ENCODE results near the gene COMP.

The COMP gene

DNA sequence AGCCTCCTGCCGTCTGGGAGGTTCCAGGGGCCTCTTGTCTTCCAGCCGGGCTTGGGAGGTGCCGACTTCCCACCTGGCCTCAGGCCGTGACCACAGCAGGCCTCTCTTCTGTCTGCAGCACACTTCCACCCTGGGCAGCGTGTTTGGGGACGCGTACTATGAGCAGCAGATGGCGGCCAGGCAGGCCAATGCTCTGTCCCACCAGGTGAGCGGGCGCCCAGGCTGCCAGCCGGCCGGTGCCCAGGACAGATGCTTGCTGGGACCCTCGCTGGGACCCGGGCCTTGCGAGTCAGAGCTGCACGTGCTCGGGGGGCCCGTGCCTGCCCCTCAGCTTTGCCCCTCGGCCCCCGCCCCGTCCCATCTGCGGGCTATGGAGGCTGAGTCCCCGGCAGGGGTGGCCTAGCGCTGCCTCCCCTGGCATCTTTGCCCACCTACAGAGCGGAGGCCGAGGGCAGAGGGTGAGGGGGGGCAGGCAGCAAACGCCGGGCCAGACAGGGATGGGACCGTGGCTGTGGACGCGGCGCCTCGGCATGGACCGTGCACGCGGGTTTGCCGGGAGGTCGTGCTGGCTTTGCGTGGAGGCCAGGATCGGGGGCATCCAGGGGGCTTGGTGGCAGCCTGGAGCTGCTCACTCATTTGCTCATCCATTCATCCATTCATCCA is 16.2 kb downstream of the COMP start:
- no peak for DNase-seq (ENCODE audit: low read depth, low spot score)
- in situ Hi-C loops (cut with HindIII; ENCODE audit: low sequenced_read_pairs) = no loop called here
- TF ChIP-seq, protein P1, sequence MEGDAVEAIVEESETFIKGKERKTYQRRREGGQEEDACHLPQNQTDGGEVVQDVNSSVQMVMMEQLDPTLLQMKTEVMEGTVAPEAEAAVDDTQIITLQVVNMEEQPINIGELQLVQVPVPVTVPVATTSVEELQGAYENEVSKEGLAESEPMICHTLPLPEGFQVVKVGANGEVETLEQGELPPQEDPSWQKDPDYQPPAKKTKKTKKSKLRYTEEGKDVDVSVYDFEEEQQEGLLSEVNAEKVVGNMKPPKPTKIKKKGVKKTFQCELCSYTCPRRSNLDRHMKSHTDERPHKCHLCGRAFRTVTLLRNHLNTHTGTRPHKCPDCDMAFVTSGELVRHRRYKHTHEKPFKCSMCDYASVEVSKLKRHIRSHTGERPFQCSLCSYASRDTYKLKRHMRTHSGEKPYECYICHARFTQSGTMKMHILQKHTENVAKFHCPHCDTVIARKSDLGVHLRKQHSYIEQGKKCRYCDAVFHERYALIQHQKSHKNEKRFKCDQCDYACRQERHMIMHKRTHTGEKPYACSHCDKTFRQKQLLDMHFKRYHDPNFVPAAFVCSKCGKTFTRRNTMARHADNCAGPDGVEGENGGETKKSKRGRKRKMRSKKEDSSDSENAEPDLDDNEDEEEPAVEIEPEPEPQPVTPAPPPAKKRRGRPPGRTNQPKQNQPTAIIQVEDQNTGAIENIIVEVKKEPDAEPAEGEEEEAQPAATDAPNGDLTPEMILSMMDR (IDR thresholded peaks at IDR 0.05; ENCODE audit: low read depth, low read length) = no peak
- H3K4me3 ChIP-seq (ENCODE audit: low read depth, low read length) = no peak overlapping the region

DNA sequence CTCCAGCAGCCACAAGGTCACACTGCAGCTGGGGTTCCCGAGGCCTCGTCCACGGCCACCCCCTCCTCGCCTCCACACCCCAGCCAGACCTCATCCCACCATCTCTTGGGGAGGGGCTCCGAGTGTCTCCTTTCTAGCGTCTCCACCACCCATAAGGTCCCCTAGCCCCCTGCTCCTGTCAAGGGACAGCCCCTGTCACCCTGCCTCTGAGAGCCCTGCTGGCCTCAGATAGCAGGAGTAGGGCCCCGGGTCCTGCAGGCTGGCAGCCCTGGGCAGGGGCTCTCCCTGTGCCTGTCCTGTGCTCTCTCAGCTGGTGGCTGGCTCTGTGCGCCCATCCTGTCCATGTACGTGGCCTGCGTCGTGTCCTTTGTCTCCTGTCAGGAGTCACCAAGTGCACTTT is 17.0 kb downstream of the COMP start:
- TF ChIP-seq, protein P1 (IDR thresholded peaks at IDR 0.05; ENCODE audit: low read depth, low read length) = no peak
- in situ Hi-C loops (cut with HindIII; ENCODE audit: low sequenced_read_pairs) = no loop called here
- DNase-seq (ENCODE audit: low read depth, low spot score) = no peak
- H3K4me3 ChIP-seq (ENCODE audit: low read depth, low read length) = no peak overlapping the region

DNA sequence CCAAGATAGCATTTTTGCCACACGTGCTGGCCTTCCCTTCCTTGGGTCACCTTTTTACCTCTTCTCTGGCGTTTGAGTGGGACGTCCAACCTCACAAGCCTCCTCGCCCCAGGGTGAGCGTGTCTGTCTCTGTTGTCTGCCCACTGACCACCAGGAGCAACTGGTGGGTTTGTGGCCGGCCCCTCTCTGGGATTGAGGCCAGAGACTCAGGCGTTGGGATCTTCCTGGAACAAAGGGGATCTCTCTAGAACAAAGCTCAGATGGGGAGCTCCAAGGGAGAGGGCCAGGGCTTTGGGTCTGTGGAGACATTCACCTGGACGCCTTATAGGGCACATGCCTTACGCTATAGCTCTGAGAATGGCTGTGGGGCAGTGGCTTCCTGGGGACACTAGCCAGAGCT is 17.4 kb downstream of the COMP start:
- no peak for DNase-seq (ENCODE audit: low read depth, low spot score)
- TF ChIP-seq, protein P1 (IDR thresholded peaks at IDR 0.05; ENCODE audit: low read depth, low read length) = no peak
- H3K4me3 ChIP-seq (ENCODE audit: low read depth, low read length) = no peak overlapping the region
- in situ Hi-C loops (cut with HindIII; ENCODE audit: low sequenced_read_pairs) = no loop called here

DNA sequence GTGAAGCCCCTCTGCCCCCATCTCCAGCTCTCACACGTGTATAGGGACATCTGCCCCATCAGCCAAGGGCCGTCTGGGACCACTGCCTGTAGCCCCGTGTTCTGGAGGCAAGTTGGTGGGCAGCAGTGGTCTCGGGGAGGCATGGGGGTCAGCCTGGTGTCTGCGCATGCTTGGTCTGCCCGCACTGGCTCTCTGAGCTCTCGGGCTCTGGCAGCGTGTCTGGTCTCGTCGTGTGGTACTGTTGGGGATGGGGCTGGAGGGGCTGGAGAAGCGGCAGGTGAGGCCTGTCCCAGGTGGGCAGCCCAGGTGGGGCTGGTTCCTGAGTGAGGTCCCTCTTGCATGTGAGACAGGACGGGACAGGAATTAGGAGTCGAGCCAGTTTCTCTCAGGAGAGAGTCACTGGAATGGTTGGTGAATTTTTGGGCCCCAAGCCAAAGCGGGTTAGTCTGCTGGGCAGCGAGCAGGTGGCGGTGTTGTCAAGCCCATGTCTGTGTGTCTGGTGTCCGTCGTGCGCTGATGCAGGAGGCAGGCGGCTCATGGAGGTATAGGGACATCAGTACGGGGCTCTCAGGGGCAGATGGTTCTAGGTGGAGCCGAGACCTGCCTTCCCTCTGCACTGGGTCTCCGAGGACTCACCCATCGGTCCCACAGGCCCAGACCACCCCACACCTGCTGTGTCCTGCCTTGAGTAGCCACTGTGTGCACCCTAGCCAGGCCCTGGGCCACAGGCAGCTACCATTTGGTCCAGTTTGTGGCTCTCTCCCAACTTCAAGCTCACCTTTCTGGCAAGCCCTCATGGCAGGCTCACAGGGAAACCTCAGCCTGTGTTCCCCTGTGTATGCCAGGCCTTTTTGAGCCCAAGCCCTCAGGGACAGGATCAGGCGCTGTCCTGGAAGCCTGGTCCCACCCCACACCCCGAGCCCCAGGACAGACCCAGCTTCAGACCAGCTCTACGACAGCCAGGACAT is 18.2 kb downstream of the COMP start:
- no peak for DNase-seq (ENCODE audit: low read depth, low spot score)
- TF ChIP-seq, protein P1 (IDR thresholded peaks at IDR 0.05; ENCODE audit: low read depth, low read length) = no peak
- no peak overlapping the region for H3K4me3 ChIP-seq (ENCODE audit: low read depth, low read length)
- in situ Hi-C loops (cut with HindIII; ENCODE audit: low sequenced_read_pairs) = no loop called here

DNA sequence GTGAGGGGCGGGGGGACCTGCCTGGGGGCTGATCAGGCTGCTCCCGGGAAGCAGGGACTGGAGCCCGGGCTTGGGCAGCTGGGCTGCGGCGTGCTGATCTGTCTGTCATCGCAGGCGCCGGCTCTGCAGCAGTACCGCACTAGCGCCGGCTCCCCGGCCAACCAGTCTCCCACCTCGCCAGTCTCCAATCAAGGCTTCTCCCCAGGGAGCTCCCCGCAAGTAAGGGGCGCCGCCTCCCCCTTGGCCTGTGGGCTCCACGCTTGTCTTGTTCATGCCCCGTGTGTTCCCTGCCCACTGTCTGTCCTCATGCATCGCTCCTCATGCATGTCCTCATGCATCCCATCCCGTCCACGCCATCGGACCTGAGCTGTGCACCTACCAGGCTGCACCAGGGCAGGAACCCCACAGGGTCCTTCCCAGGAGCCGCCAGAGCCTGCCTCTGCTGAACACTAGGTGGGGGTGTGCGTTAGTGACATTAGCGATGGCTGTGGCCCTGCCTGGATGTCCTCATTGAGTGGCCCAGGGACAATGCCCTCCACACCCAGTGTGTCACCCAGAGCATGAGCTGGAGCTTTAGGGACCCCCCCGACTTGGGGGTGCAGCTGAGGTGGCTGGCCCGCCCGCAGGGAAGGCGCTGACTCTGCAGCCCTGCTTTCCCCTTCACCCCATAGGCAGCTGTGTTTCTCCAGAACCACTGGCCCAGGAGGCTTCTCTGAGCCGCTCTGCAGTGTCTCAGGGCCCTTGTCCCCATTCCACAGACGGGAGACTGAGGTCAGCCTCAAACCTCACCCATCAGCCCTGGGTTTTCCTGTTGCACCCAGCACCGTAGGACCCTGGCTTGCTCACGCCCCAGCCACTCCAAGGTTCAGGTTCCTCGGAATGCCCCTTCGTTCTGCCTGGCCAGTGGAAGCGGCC is 19.5 kb downstream of the COMP start:
- no peak overlapping the region for H3K4me3 ChIP-seq (ENCODE audit: low read depth, low read length)
- TF ChIP-seq, protein P1 (IDR thresholded peaks at IDR 0.05; ENCODE audit: low read depth, low read length) = peak; percentile 36
- no peak for DNase-seq (ENCODE audit: low read depth, low spot score)
- in situ Hi-C loops (cut with HindIII; ENCODE audit: low sequenced_read_pairs) = no loop called here

All from astrocyte of the spinal cord (primary cell).